Thoracic aorta (tissue), 2 donors: ENCODE data around the gene CTNNBL1. TPM values are rescaled to one million over a fixed set of nuclear protein-coding genes. Genes with fewer than 3 reads are reported as not detected.

ENCODE experiments used
- ATAC-seq: fragments of 150-250 bp; one replicate; pipeline ENCODE4 v1.8.0; 2017; ENCODE audit warnings: low read depth; ENCODE audit not compliant: insufficient number of reproducible peaks, low FRiP score
- DNase-seq: peaks from one replicate; pipeline ENCODE4 v3.0.0-alpha.2; 2020; ENCODE audit warnings: low spot score
- H3K27ac ChIP-seq, 2 donors: fragments of 200-600 bp; sonication (generic); 1 replicate in 1 of 2; 2 replicates in 1 of 2; pipeline ENCODE4 v1.5.1; 2016; ENCODE audit warnings: mild to moderate bottlenecking in 2 of 2, moderate library complexity in 2 of 2
- H3K27me3 ChIP-seq: fragments of 200-600 bp; sonication (generic); replicated peaks from 2 replicates; pipeline ENCODE4 v1.6.0; 2016; ENCODE audit warnings: mild to moderate bottlenecking; ENCODE audit not compliant: insufficient read depth
- H3K36me3 ChIP-seq: fragments of 200-600 bp; sonication (generic); one replicate; pipeline ENCODE4 v1.5.1; 2016
- H3K4me1 ChIP-seq, 2 donors: fragments of 200-600 bp; sonication (generic); 1 replicate in 1 of 2; 2 replicates in 1 of 2; pipeline versions ENCODE4 v1.5.1 to v1.6.0; 2016; ENCODE audit warnings: low read depth in 2 of 2, mild to moderate bottlenecking in 1 of 2; ENCODE audit not compliant: control insufficient read depth in 1 of 2
- H3K4me3 ChIP-seq: fragments of 200-600 bp; sonication (generic); 2 replicates; pipeline ENCODE4 v1.5.1; 2016; ENCODE audit warnings: mild to moderate bottlenecking
- H3K9me3 ChIP-seq: fragments of 200-600 bp; sonication (generic); 2 replicates; pipeline ENCODE4 v1.5.1; 2016
- total RNA-seq, 2 donors: library from RNA; depleted of rRNA; stranded (reverse); fragments of >200 nt; gene quantifications; one replicate each; pipeline versions ENCODE4 v1.1.0 to v1.2.3, GENCODE V29; 2016
- TF ChIP-seq, protein P1 (sequence below): fragments of 200-600 bp; sonication (generic); IDR thresholded peaks from one replicate; pipeline ENCODE4 v1.5.1; 2019; ENCODE audit warnings: antibody characterized with exemption

Gene CTNNBL1
- total RNA-seq, 2 donors from 2014 or later: 22.6 to 34.3 TPM

DNA sequence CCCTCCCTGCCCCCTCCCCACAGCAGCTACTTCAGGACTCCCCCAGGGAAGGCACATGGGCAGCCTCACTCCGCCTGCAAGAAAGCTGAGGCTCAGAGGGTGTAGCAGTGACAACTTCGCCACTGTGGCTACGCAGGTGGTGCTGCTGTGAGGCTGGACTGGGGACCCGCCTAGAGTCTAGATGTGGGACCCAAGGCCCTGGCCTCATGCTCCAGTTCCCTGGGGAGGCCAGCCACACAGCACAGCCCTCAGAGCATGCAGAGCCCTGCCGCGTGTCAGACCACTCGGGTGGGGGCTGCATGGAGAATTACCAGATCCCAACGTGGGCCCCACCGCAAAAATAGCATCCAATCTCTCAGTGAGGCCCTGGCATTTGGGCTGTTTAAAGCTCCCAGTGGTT is 178.3 kb downstream of the CTNNBL1 start:
- no peak overlapping the region for H3K27ac ChIP-seq
- peaks cover 19% of the 10 kb centered on the region for H3K36me3 ChIP-seq
- TF ChIP-seq, protein P1, sequence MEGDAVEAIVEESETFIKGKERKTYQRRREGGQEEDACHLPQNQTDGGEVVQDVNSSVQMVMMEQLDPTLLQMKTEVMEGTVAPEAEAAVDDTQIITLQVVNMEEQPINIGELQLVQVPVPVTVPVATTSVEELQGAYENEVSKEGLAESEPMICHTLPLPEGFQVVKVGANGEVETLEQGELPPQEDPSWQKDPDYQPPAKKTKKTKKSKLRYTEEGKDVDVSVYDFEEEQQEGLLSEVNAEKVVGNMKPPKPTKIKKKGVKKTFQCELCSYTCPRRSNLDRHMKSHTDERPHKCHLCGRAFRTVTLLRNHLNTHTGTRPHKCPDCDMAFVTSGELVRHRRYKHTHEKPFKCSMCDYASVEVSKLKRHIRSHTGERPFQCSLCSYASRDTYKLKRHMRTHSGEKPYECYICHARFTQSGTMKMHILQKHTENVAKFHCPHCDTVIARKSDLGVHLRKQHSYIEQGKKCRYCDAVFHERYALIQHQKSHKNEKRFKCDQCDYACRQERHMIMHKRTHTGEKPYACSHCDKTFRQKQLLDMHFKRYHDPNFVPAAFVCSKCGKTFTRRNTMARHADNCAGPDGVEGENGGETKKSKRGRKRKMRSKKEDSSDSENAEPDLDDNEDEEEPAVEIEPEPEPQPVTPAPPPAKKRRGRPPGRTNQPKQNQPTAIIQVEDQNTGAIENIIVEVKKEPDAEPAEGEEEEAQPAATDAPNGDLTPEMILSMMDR: no peak
- no peaks in the 10 kb centered on the region for H3K9me3 ChIP-seq
- H3K4me1 ChIP-seq: no peaks in the 10 kb centered on the region
- H3K4me3 ChIP-seq: no peak overlapping the region
- ATAC-seq (no peak), DNase-seq (no peak)
- H3K27me3 ChIP-seq: no peaks in the 10 kb centered on the region

DNA sequence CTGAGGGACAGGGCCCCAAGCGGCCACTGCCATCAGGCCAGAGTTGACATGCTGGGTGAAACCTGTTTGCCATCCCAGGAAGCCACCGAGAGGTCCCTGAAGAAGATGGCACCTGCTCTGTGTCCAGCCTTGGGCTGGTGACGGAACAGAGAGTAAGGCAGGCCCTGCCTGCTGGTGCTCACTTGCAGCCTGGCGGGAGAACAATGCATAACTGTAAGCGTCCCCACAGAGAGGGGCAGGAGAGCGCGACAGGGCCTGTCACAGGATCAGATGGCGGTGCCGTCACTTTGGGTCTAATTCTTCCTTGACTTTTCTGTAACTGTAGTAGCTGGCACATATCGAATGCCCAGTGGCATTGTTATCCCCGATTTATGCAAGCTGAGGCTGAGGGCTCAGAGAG is 180.1 kb downstream of the CTNNBL1 start:
- Histone ChIP-seq H3K27me3 (no peaks in the 10 kb centered on the region), H3K4me3 (no peak overlapping the region), H3K4me1 (no peaks in the 10 kb centered on the region), H3K9me3 (no peaks in the 10 kb centered on the region), H3K36me3 (peaks cover 15% of the 10 kb centered on the region), H3K27ac (no peak overlapping the region)
- no peak for DNase-seq
- TF ChIP-seq, protein P1: no peak
- ATAC-seq: no peak

DNA sequence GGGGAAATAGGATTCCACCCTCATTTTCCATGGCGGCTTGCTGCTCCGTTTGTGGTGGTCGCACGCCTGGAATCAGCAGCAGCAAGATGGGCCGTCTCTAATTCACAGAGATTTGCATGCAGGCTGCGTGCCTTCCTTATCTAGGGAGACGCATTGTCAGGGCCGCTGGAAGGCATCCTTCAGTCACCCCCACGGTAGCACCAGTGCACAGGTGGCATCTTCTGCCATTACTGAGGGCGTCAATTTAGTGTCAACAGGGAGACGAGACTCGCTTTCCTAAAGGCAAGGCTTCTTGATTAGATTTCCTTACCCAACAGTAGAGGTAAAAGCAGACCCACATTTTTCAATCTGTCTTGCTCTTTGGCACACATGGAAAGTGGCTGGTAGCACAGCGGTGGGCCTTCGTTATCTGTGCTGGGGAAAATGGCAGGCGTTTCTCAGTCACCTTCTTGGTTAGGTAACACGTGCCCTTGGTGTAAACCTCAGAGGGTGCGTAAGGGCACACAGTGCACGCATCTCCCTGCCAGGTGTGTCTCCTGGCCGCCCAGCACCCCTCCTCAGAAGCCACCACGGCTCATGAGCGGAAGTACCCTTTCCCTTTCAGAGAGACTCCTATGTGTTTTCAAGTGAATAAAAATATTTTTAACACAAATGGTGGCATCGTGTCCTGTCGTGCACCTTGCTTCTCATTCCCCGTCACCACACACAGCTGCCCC is 181.8 kb downstream of the CTNNBL1 start:
- DNase-seq (no peak), ATAC-seq (no peak)
- Histone ChIP-seq H3K27me3 (no peaks in the 10 kb centered on the region), H3K36me3 (peaks cover 10% of the 10 kb centered on the region), H3K4me1 (no peaks in the 10 kb centered on the region), H3K4me3 (no peak overlapping the region), H3K27ac (no peak overlapping the region), H3K9me3 (no peaks in the 10 kb centered on the region)
- TF ChIP-seq, protein P1: no peak

DNA sequence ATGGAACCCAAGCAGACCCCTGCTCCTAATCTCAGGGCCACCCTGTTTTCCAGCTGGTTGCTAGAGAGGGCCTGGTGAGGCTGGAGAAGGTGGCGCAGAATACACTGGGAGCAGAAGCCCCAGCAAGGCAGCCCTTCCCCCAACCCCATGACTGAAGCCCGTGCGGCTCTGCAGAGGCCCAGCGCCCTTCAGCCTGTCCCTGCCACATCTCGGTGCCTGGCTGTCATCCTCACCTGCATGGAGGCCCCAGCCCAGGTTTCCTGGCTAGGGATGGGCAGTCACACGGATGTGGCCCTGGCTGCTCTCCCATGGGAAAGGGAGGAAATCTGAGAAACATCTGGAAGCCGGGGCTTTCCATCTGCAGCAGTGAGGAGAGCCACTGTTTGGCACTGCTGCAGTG is 183.0 kb downstream of the CTNNBL1 start:
- ATAC-seq (no peak), DNase-seq (no peak)
- Histone ChIP-seq H3K4me1 (no peaks in the 10 kb centered on the region), H3K27ac (no peak overlapping the region), H3K9me3 (no peaks in the 10 kb centered on the region), H3K36me3 (peaks cover 7% of the 10 kb centered on the region), H3K4me3 (no peak overlapping the region), H3K27me3 (no peaks in the 10 kb centered on the region)
- TF ChIP-seq, protein P1: no peak

DNA sequence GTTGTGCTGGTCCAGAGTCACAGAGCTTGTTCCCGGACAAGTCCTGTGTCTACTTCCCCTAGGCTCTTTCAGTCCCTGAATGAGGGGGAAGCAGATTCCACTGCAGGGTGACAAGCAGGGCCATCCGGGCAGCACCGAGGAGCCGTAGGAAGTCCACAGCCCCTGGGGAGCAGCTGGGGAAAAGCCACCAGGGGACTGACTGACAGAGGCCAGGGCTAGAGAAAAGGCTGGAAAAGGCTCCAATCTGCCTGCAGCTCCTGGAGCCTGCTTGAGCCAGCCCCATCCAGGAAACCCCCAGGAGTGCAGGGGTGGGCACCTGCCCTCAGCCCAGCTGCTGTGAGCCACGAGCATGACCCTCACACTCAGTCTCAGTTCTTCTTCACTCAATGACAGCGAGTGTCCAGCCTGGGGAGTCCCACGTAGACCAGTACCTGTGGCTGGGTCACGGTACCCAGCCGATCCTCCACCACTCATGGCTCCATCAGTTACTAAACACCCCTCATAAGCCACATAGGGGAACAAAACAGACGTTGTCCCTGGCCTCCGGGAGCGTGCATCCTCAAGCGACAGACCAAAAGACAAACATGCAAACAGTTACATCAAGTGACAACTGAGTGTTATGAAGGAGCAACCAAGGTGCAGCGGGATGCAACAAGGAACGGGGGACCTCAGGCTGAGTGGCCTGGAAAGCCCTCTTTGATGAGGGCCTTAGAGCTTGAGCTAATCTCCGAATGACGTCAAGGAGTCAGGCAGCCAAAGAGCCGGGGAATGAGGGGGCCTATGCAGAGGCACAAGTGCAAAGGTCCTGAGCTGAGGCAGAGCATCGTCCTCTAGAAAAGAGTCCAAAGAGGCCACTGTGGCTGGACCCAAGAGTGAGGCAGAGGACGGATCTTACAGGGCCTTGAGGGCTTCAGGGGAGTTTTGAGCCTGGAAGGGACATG is 184.3 kb downstream of the CTNNBL1 start:
- Histone ChIP-seq H3K36me3 (peaks cover 3% of the 10 kb centered on the region), H3K27me3 (no peaks in the 10 kb centered on the region), H3K9me3 (no peaks in the 10 kb centered on the region), H3K4me1 (no peaks in the 10 kb centered on the region), H3K27ac (no peak overlapping the region), H3K4me3 (no peak overlapping the region)
- TF ChIP-seq, protein P1: no peak
- DNase-seq: no peak
- ATAC-seq: no peak
